GM04503 (cell line): ENCODE measurements around the gene GZF1.

Experiments
- DNase-seq: peaks from one replicate; pipeline ENCODE4 v3.0.0-alpha.2; 2012; ENCODE audit warnings: low read depth

GZF1 gene

GRCh38 chr20:23361476-23362391, at the start of gene GZF1:
Gene GZF1, plus strand, starts transcription at chr20:23362182. Its CDS starts 2,202 bp downstream, at chr20:23364384.
- DNase-seq: peak; percentile 80

GRCh38 chr20:23313271-23313670, 48.7 kb upstream of the GZF1 start:
- DNase-seq: no peak

DNA sequence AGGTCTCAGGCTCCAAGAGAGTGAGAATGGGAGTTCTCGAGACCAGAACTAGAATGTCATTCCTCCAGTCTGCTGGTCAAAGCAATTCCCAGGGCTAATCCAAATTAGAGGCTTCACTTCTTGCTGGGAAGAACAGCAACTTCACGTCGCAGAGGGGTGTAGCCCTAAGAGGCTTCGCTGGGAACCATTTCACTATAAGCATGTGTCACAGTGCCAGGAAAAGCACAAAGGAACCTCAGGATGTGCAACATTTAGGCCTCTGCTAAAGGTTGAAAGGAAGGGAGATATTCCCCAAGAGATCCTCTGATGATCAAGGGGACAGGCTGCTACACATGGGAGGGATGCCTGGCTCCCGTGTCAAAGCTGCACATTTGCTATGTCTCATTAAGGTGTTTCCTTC, 47.3 kb upstream of the GZF1 start:
- DNase-seq: no peak

DNA sequence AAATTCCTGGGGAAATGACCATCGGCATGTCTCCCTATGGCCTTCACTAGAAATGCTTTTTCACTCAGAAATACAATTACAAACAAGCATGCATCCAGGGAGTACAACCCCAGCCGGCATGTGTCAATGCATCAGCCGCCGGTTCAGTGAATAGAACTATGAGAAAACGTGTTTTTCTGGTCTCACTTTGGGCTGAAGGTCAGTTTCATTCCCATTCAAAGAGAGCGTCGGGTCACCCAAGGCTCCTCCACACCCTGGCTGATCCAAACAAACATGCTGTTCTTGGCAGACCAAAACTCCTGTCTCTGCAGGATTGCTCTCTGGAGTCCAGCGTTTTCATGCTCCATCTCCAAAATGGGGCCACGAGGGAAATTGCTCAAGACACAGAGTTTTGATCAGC, 46.9 kb upstream of the GZF1 start:
- no peak for DNase-seq

- no peak for DNase-seq
Measured at GRCh38 chr20:23316626-23317025, 45.4 kb upstream of the GZF1 start.

DNA sequence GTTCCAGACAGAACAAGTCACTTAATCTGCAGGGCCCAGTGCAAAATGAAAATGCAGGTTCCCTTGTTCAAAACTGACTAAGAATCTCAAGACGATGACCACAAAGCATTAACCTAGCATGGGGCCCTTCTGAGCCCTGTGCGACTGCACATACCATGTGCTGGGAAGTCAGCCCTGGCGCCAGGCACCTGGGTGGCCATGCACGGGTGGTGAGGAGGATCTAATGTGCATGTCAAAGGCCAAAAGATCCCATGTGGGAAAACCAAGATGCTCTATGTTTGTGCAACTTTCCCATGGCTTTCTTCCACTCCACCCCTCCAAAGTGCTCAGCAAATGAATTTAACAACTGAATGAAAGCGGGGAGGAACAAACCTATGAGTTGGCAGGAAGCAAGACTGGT, 44.9 kb upstream of the GZF1 start:
- DNase-seq: no peak

- no peak for DNase-seq
Measured at GRCh38 chr20:23318347-23318746, 43.6 kb upstream of the GZF1 start.

GRCh38 chr20:23320317-23320716, 41.7 kb upstream of the GZF1 start:
- DNase-seq: no peak

DNA sequence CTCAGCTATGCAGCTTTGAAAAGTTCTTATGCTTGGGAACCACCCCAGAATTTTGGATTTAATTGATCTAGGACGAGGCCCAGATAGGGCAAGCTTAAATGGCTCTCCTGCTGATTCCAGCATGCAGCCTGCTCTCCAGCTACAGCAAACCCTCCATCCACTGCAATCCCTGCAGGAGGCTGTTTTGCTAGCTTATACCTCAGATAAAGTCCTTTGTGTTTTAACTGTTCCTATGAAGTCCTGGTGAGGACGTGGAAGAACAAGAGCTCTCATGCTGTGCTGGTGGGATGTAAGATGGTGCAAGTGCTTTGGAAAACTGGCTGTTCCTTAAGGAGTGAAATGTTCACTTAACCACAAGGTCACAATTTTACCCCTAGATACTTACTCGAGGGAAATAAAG, 36.9 kb upstream of the GZF1 start:
- no peak for DNase-seq

DNA sequence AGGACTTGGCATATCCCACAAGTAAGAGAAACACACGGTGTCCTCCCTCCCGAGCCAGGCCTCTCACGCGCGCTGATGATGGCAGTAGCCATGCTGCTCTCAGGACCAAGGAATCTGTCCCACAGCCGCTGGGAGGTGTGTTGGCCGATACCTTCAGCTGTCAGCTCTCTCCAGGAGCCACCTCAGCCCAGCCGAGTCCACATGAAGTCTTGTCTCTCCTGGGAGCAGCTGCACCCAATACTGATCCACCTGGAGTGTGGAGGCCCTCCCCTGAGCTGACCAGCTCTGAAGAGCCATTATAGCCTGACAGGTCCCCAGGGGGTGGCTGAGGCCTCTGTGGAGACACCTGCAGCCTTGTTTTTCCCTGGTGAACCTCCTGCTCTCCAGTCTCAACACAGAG, 35.2 kb upstream of the GZF1 start:
- DNase-seq: no peak

GRCh38 chr20:23327617-23328333, 34.2 kb upstream of the GZF1 start:
- no peak for DNase-seq

DNA sequence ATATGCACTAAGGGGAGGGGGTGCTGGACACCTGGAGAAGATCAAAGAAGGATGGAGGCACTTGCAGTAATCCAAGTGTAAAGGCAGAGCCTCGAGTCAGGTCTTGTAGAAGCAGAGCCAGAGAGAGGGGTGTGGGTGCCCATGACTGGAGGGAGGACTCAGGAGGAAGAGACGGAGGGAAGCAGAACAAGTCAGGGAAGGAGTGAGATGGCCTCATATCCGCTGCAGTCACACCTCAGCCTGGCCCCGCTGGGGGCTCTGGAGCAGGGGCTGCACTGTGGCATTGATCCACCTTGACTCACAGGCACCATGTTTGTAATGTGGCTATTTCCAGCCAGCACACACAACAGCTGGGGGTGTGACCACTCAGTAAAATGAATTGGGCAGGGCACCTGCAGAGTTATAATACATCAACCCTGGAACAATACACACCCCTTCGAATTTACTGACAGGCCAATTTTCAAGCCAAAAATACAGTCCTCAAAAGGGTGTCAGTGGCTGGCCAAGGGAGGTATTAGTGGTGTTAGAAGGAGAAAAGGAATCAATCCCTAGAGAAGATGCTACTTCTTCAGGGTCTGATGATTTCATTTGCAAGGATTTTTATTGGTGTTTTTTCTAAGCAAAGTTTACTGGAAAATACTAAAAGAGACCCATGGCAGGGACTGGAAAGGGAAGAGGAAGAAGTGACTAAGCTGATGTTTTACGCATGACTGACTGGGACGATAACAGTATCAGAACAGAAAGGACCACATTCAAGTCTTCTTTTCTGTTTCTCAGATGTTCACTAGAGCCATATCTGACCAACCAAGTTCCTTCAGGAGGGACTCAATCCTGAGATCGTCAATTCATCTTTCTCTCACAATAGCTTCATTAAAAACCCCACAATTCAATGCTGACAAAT, 30.3 kb upstream of the GZF1 start:
- DNase-seq: no peak

DNA sequence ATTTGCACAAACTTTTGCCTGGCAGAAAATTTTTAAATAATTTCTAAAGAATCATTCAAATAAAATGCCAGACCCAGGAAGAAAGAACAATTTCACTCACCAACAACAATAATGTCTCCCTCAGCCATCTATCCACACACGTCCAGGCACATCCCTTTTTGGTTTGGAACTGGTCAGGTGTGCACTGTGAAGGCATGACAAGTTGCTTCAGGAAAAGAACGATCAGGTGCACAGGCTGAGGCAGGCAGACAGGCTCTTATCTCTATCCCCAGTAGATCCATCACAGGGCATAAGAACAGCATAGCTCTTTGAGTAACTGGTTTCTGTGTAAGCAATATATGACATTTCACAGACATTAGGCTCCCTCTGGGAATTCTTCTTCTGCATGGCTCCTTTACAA, 29.5 kb upstream of the GZF1 start:
- DNase-seq: no peak

DNA sequence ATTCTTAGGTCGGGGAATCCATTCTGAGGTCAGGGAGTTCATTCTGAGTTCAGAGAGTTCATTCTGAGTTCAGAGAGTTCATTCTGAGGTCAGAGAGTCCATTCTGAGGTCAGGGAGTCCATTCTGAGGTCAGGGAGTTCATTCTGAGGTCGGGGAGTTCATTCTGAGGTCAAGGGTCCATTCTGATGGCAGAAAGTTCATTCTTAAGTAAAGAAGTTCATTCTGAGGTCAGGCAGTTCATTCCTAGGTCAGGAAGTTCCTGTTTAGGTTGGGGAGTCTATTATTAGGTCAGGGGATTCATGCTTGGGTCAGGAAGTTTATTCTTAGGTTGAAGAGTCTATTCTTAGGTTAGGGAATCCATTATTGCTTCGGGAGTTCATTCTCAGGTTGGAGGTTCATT, 27.9 kb upstream of the GZF1 start:
- DNase-seq: no peak

DNA sequence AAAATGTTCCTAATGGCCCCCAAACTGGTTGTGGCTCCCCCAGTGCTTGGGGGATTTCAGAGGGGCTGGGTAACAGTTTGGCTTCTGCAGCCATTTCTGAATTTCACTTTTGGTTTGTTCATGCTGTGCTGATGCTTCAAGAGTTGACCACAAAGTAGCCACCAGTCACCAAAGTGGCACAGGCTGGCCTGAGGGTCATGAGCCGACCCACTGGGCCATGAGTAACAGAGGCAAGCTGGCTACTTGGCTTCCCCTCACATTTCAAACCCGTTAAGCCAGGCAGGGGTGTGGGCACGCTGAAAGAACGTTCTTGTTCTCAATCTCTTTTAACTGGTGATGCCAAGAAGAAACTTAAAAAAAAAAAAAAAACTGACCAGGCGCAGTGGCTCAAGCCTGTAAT, 26.5 kb upstream of the GZF1 start:
- no peak for DNase-seq

DNA sequence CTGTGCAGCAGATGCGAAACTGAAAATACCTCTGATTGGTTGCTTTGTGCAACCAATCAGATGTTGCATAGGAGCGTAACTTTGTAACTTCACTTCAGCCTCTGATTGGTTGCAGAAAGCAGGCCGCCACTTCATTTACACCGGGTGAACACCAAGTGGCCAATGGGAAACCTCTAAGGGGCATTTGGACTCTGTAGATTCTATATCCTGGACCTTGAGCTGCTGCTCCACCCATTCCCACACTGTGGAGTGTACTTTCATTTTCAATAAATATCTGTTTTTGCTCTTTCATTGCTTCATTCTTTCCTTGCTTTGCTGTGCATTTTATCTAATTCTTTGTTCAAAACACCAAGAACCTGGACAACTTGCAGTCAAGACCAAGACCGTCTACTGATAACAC, 25.5 kb upstream of the GZF1 start:
- no peak for DNase-seq

GRCh38 chr20:23337312-23337711, 24.7 kb upstream of the GZF1 start:
- no peak for DNase-seq

DNA sequence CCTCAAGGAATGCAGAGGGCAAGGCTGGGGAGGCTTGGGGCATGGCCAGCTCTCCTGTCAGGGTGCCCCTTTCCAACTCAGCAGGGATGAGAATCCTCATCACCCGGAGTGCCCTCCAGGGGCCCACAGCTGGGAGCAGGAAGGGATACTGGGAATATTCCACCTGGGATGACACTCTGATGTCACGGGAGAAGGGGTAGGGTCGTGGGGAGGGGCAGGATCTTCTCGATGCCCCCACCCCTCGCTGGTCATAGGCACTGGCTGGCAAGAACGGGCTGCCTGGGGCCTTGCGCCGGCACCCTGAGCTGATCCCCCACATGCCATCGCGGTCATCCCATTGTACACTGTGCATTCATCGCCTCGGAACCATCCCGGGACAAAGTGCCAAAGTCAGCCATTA, 22.0 kb upstream of the GZF1 start:
- no peak for DNase-seq

GRCh38 chr20:23340524-23340923, 21.5 kb upstream of the GZF1 start:
- DNase-seq: no peak

DNA sequence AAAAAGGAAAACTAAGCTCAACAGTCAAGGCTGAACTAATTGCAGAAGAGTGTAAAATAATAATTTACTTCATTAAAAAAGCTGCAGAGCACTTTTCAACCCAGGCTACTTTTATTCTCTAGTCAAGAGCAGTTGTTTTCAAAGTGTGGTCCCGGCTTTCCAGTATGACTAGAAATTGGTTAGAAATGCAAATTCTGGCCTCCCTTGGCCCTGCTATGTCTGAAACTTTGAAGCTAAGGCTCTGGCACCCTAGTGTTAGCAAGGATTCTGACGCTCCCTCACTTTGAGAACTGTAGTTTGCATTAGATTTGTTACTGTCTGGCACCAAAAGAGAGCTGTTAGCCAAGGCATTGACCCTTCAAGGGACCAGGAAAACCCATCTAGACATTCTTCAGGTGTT, 20.9 kb upstream of the GZF1 start:
- DNase-seq: no peak

- DNase-seq: no peak
Measured at GRCh38 chr20:23343590-23343989, 18.4 kb upstream of the GZF1 start.

DNA sequence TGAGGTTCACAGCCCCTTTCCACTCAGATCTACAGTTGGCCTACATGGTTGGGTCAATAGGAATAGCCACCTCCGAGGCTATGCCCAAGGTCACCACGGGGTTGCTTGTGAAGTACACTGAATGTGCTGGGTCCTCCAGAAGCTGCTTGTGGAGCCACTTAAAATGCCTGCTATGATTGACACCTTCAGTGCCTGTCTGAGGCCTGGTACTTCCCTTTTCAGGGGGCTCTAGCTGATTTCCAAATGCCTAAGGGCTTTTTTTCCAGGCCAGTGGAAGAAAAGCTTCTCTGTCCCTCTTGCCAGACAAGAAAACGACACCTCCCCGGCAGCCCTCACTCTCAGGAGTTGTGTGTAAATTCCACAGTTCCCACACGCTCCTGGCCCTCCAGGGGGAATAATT, 17.6 kb upstream of the GZF1 start:
- no peak for DNase-seq
